Hepatocyte (in vitro differentiated cells): ENCODE data around the gene PKD1L1. TPM values are rescaled to one million over a fixed set of nuclear protein-coding genes. Genes with fewer than 3 reads are reported as not detected.

Experiments
- DNase-seq: peaks from one replicate; pipeline ENCODE4 v3.0.0-alpha.2; 2016; ENCODE audit warnings: low spot score
- H2AFZ ChIP-seq: fragments of 200-600 bp; sonication (generic); 2 replicates; pipeline ENCODE4 v1.6.0; 2016; ENCODE audit warnings: antibody characterized with exemption, mild to moderate bottlenecking
- H3K27ac ChIP-seq: fragments of 200-600 bp; sonication (generic); 2 replicates; pipeline ENCODE4 v1.5.1; 2016; ENCODE audit warnings: mild to moderate bottlenecking
- H3K27me3 ChIP-seq: fragments of 200-600 bp; sonication (generic); 2 replicates; pipeline ENCODE4 v1.6.1; 2016
- H3K36me3 ChIP-seq: fragments of 200-600 bp; sonication (generic); replicated peaks from 2 replicates; pipeline ENCODE4 v1.5.1; 2016; ENCODE audit warnings: low read depth; ENCODE audit not compliant: insufficient read depth
- H3K4me1 ChIP-seq: fragments of 200-600 bp; sonication (generic); 2 replicates; pipeline ENCODE4 v1.5.1; 2016; ENCODE audit warnings: mild to moderate bottlenecking, moderate library complexity; ENCODE audit not compliant: insufficient read depth
- H3K4me2 ChIP-seq: fragments of 200-600 bp; sonication (generic); 2 replicates; pipeline ENCODE4 v1.6.0; 2016
- H3K4me3 ChIP-seq: fragments of 200-600 bp; sonication (generic); 2 replicates; pipeline ENCODE4 v1.5.1; 2016; ENCODE audit warnings: mild to moderate bottlenecking
- H3K79me2 ChIP-seq: fragments of 200-600 bp; sonication (generic); 2 replicates; pipeline ENCODE4 v1.6.0; 2017; ENCODE audit warnings: mild to moderate bottlenecking
- H3K9me2 ChIP-seq: fragments of 200-600 bp; sonication (generic); replicated peaks from 2 replicates; pipeline ENCODE4 v1.6.0; 2017; ENCODE audit warnings: mild to moderate bottlenecking; ENCODE audit not compliant: insufficient read depth
- H3K9me3 ChIP-seq: fragments of 200-600 bp; sonication (generic); 2 replicates; pipeline ENCODE4 v1.5.1; 2016; ENCODE audit warnings: low read depth, mild to moderate bottlenecking
- H4K20me1 ChIP-seq: fragments of 200-600 bp; sonication (generic); 2 replicates; pipeline ENCODE4 v1.6.0; 2016; ENCODE audit warnings: mild to moderate bottlenecking; ENCODE audit not compliant: insufficient read depth, poor library complexity, severe bottlenecking
- CTCF ChIP-seq: fragments of 200-600 bp; sonication (generic); IDR thresholded peaks from 2 replicates; pipeline ENCODE4 v1.5.1; 2016; ENCODE audit warnings: antibody characterized with exemption, mild to moderate bottlenecking; ENCODE audit not compliant: poor library complexity
- EZH2 ChIP-seq: fragments of 200-600 bp; sonication (generic); IDR thresholded peaks from 2 replicates; pipeline ENCODE4 v1.6.1; 2016; ENCODE audit warnings: antibody characterized with exemption, mild to moderate bottlenecking, borderline replicate concordance
- EZH2phosphoT487 ChIP-seq: fragments of 200-600 bp; sonication (generic); IDR thresholded peaks from one replicate; pipeline ENCODE4 v1.6.1; 2018; ENCODE audit warnings: antibody characterized with exemption, mild to moderate bottlenecking, low read depth, moderate library complexity; ENCODE audit not compliant: unreplicated experiment, severe bottlenecking
- WGBS: methylation state at CpG from one replicate; pipeline ENCODE4 v1.1.6; 2016; ENCODE audit warnings: low lambda C conversion rate; ENCODE audit errors: missing lambda C conversion rate; 5-methylcytosine and 5-hydroxymethylcytosine counted together
- polyA plus RNA-seq: library from polyadenylated mRNA; unstranded; fragments of >200 nt; fragmentation: Nextera tagmentation; extraction: Ambion mirVana; gene quantifications from 2 replicates; pipeline ENCODE4 v1.2.1, GENCODE V29; 2016
- total RNA-seq: library from RNA; depleted of rRNA; stranded (reverse); fragments of >200 nt; gene quantifications from 2 replicates; pipeline ENCODE4 v1.2.3, GENCODE V29; 2014

The PKD1L1 gene
- total and polyA plus RNA-seq, 2 experiments from 2014 or later: 0.07 TPM

GRCh38 chr7:47937711-47938573, 10.3 kb downstream of the PKD1L1 start:
- Histone ChIP-seq H3K4me2 (no peak overlapping the region), H3K36me3 (no peaks in the 10 kb centered on the region), H3K4me3 (no peak overlapping the region), H3K9me2 (no peaks in the 10 kb centered on the region), H3K27ac (no peak overlapping the region), H3K27me3 (no peaks in the 10 kb centered on the region), H3K79me2 (no peaks in the 10 kb centered on the region), H4K20me1 (no peaks in the 10 kb centered on the region), H3K4me1 (peaks cover 17% of the 10 kb centered on the region), H3K9me3 (no peaks in the 10 kb centered on the region), H2AFZ (no peak overlapping the region)
- TF ChIP-seq CTCF (no peak), EZH2 (no peak), EZH2phosphoT487 (no peak)
- DNase-seq: no peak
- WGBS: 95% methylated on average over 11 of the region's 11 CpGs

DNA sequence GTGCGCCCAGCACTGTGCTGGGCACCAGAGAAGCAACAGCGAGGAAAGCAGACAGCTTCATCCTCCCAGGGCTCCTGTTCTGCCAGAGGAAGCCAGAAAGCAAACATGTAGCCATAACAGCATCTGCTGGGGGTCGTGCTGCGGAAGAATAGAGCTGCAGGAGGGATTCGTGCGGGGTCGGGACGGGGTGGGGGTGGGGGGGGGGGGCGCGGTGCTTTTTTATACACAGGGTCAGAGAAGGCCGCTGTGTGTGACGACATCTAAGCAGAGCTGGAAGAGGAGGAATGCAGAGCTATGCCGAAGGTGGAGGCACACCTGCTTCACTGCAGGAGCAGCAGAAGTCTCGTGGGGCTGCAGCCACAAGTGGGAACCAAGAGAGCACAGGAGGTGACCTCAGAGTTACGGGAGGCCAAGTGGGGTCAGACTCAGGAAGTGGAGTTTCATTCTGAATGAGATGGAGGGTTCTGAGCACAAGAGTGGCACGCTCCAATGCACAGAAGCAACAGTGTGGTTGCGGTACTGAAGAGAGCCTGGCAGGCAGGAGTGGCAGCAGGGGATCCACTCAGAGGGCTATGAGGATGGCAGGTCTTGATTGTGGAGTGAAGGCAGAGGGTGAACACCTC, 11.1 kb downstream of the PKD1L1 start:
- H3K27me3 ChIP-seq: no peaks in the 10 kb centered on the region
- no peaks in the 10 kb centered on the region for H4K20me1 ChIP-seq
- peaks cover 17% of the 10 kb centered on the region for H3K4me1 ChIP-seq
- H3K9me3 ChIP-seq: no peaks in the 10 kb centered on the region
- H3K4me2 ChIP-seq: no peak overlapping the region
- H3K9me2 ChIP-seq: no peaks in the 10 kb centered on the region
- WGBS: 64% methylated on average over 15 of the region's 17 CpGs
- H3K27ac ChIP-seq: no peak overlapping the region
- no peak for DNase-seq
- no peak overlapping the region for H2AFZ ChIP-seq
- no peaks in the 10 kb centered on the region for H3K36me3 ChIP-seq
- TF ChIP-seq EZH2phosphoT487: no peak
- TF ChIP-seq EZH2: no peak
- no peak for TF ChIP-seq CTCF
- H3K4me3 ChIP-seq: no peak overlapping the region
- no peaks in the 10 kb centered on the region for H3K79me2 ChIP-seq

- WGBS: 89% methylated on average over 4 of the region's 4 CpGs
- no peak overlapping the region for H3K4me3 ChIP-seq
- no peak overlapping the region for H2AFZ ChIP-seq
- H3K27ac ChIP-seq: no peak overlapping the region
- DNase-seq: no peak
- no peaks in the 10 kb centered on the region for H3K9me2 ChIP-seq
- H3K36me3 ChIP-seq: no peaks in the 10 kb centered on the region
- H3K4me1 ChIP-seq: peaks cover 16% of the 10 kb centered on the region
- TF ChIP-seq CTCF (no peak), EZH2phosphoT487 (no peak), EZH2 (no peak)
- no peaks in the 10 kb centered on the region for H3K9me3 ChIP-seq
- no peaks in the 10 kb centered on the region for H3K27me3 ChIP-seq
- no peaks in the 10 kb centered on the region for H3K79me2 ChIP-seq
- no peaks in the 10 kb centered on the region for H4K20me1 ChIP-seq
- H3K4me2 ChIP-seq: no peak overlapping the region
Observed at GRCh38 chr7:47936323-47936722, 11.9 kb downstream of the PKD1L1 start.
